ENCODE results near the gene VMO1.

DNA sequence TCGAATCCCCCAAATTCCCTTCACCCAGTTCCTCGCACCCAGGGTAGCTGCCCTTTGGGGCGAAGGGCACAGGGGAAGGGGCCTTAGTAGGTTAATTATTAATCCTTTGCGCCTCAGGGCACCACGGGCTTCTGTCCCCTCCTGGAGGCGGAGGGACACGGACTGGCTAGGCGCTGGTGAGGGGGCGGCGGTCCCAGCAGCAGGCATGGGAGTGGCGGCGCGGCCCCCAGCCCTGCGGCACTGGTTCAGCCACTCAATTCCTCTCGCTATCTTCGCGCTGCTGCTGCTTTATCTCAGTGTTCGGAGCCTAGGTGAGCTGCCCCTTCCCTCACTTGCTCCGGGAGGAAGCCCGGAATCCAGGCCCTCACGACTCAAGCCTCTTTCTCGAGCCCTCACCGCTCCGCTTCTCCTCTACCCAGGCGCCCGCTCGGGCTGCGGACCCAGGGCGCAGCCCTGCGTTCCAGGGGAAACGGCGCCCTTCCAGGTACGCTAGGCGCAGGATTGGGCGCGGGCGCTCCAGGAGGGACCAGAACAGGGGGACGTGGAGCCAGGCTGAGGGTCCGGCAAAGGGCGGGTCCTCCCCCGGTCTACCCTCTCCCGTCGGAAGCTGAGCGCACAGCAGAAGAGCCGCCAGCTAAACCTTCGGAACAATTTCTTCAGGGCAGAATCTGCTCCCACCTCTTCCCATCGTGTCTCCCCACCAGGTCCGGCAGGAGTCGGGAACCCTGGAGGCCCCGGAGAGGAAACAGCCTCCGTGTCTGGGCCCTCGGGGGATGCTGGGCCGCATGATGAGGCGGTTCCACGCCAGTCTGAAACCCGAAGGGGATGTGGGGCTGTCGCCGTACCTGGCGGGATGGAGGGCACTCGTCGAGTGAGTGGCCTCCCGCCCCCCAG, 2.9 kb upstream of the VMO1 start, which contains the start of gene GLTPD2:
- TF ChIP-seq POLR2A (IDR thresholded peaks at IDR 0.05) (no peak), EP300 (IDR thresholded peaks at IDR 0.05) (no peak)
- TF ChIP-seq, protein P1, sequence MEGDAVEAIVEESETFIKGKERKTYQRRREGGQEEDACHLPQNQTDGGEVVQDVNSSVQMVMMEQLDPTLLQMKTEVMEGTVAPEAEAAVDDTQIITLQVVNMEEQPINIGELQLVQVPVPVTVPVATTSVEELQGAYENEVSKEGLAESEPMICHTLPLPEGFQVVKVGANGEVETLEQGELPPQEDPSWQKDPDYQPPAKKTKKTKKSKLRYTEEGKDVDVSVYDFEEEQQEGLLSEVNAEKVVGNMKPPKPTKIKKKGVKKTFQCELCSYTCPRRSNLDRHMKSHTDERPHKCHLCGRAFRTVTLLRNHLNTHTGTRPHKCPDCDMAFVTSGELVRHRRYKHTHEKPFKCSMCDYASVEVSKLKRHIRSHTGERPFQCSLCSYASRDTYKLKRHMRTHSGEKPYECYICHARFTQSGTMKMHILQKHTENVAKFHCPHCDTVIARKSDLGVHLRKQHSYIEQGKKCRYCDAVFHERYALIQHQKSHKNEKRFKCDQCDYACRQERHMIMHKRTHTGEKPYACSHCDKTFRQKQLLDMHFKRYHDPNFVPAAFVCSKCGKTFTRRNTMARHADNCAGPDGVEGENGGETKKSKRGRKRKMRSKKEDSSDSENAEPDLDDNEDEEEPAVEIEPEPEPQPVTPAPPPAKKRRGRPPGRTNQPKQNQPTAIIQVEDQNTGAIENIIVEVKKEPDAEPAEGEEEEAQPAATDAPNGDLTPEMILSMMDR (IDR thresholded peaks at IDR 0.05) = no peak

All from upper lobe of left lung (tissue), 4 donors.